Epithelial cell of prostate (primary cell): ENCODE results near the gene FAM3D.
"Not testable (repeated sequence)": the region's sequence is repeated elsewhere in the genome, so short reads cannot be mapped to it uniquely, and the experiment has no call there.

Experiments
- DNase-seq: peaks from one replicate; pipeline ENCODE4 v3.0.0-alpha.2; 2011; ENCODE audit warnings: low read depth, low spot score
- H3K27ac ChIP-seq: fragments of 450-650 bp; 2 replicates; pipeline ENCODE4 v1.5.1; 2017; ENCODE audit warnings: mild to moderate bottlenecking

Gene FAM3D

DNA sequence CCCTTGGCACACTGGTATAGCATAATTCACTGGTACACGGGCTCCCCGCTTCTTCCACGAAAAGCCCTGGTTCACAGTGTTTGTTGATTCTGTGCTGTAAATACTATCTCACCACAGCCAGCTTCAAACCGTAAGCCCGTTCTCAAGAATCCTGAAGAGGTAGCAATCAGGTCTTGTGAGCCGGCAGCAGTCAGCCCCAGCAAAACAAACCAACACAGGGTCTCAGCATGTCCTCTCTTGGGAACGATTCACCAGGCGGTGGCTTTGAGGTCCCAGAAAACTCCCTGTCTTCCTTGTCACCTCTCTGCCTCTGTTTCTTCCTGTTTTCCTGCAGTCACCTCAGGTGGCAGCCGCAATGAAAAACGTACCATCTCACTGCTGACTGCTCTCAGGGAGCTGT, 19.1 kb upstream of the FAM3D start:
- no peak for DNase-seq
- H3K27ac ChIP-seq: no peak overlapping the region

DNA sequence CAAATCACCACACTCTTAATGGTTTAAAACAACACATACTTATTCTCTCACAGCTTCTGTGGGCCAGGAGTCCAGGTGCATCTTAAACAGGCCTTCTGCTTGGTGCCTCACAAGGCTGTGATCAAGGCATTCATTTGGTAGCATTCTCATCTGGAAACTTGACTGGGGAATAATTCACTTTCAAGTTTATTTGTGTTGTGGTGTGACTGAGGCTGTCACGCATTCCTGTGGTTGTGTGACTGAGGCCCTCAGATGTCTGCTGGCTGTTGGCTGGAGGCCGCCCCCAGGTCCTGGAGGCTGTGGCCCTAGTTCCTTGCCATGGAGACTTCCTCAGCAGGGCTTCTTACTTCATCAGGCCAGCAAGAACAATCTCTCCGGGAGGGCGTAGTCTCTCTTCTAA, 16.9 kb upstream of the FAM3D start:
- DNase-seq: no peak
- H3K27ac ChIP-seq: no peak overlapping the region

DNA sequence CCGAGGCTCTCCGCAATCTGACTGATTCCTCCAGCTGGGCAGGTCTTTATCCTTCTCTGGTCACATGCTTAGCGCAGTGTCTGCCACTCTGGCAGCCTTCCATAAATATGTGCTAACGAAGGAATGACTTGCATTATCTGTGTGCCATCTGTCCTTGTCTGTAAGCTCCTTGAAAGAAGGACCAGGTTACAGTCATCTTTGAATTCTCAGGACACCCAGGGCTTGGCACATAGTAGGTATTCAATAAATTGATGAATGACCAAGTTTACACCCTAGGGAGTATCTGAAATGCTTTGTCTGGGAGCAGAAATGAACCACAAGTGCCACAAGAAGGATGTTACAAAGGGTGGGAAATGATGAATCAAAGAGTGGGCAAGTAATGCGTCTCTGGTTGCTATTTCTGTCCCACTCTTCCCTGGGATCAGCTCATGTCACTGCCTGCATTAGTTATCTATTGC, 16.5 kb upstream of the FAM3D start:
- no peak for DNase-seq
- H3K27ac ChIP-seq: no peak overlapping the region

GRCh38 chr3:58681863-58682262, 15.3 kb upstream of the FAM3D start:
- DNase-seq: no peak

DNA sequence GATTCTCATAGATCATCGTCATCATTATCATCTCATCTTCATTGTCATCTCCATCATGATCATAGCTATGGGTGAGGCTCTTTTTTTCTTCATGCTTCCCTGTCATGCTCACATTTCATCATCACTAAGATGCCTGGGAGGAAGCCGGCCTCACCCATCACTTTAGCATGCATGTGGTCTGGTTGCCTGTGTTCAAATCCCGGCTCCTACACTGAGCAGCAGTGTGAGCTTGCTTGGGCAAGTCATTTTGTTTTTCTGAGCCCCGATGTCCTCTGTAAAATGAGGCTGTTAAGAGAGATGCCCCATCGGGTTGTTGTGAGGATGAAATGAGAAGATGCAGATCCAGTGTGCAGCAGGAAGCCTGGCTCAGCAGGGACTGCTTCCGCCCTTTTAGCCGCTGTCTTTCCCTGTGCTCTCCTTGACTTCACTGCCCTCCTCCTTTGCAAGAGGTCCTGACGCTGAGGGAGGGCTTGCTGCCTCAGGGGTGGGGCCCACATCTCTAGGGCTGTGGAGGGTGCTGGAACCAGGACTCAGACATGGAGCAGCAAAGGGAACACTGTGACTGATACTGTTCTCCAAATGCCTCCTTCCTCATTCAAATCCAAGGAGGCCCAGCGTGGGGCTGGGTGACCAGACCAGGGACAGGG, 14.4 kb upstream of the FAM3D start:
- no peak for DNase-seq
- no peak overlapping the region for H3K27ac ChIP-seq

More at GRCh38 chr3:58681863-58682262, 15.3 kb upstream of the FAM3D start:
- H3K27ac ChIP-seq: no peak overlapping the region

- DNase-seq: no peak
- no peak overlapping the region for H3K27ac ChIP-seq
Observed at GRCh38 chr3:58679974-58680666, 13.5 kb upstream of the FAM3D start.

DNA sequence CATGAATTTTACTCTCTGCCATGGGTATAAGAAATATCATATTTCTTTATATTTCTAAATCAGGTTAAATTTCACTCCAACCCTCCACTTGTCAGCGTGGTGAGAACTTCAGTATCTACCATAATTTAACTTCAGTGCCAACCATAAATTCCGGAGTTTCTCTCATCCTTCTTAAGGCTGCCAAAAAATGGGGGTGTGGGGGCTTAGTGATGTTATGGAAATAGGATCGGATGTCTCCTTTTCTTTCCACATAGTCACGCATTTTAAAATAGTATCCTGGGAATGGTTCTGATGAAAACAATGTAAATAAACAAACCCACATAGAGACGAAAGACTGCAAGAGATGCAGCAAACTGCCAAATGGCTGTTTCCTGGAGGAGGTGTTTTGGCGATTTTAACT, 12.9 kb upstream of the FAM3D start:
- no peak for DNase-seq
- no peak overlapping the region for H3K27ac ChIP-seq

DNA sequence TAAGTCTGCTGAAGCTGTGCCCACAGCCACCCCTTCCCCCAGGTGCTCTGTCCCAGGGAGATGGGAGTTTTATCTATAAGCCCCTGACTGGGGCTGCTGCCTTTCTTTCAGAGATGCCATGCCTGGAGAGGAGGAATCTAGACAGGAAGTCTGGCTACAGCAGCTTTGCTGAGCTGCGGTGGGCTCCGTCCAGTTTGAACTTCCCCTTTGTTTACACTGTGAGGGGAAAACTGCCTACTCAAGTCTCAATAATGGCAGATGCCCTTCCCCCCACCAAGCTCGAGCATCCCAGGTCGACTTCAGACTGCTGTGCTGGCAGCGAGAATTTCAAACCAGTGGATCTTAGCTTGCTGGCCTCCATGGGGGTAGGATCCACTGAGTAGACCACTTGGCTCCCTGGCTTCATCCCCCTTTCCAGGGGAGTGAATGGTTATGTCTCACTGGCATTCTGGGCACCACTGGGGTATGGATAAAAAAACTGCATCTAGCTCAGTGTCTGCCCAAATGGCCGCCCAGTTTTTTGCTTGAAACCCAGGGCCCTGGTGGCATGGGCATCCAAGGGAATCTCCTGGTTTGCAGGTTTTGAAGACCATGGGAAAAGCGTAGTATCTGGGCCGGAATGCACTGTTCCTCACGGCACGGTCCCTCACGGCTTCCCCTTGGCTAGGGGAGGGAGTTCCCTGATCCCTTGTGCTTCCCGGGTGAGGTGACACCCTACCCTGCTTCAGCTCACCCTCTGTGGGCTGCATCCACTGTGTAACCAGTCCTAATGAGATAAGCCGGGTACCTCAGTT, 11.8 kb upstream of the FAM3D start:
- DNase-seq, H3K27ac ChIP-seq: not testable (repeated sequence)

- no peak overlapping the region for H3K27ac ChIP-seq
- DNase-seq: no peak
Observed at GRCh38 chr3:58672880-58673279, 6.3 kb upstream of the FAM3D start.

DNA sequence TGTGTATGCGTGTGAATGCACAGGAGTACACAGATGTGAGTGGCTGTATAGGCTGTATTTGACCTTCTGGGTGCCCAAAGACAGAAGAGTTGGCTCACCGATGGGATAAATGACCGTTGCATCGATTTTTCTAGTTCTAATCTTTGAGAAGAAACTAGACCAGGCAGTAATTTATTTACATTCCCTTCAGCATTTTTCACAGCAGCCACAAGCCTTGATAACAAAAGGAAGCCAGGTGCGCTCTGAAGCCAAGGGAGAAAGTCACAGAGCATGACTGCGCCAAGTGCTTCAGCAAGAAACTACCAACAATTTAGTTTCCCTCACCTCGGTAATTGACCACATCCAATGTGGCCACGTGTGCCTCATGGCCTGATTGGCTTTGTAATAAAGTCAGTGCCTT, 5.9 kb upstream of the FAM3D start:
- DNase-seq: no peak
- H3K27ac ChIP-seq: no peak overlapping the region

- no peak overlapping the region for H3K27ac ChIP-seq
- DNase-seq: no peak
Observed at GRCh38 chr3:58670506-58671135, 4.0 kb upstream of the FAM3D start.

- DNase-seq: no peak
Observed at GRCh38 chr3:58668247-58668646, 1.7 kb upstream of the FAM3D start.

DNA sequence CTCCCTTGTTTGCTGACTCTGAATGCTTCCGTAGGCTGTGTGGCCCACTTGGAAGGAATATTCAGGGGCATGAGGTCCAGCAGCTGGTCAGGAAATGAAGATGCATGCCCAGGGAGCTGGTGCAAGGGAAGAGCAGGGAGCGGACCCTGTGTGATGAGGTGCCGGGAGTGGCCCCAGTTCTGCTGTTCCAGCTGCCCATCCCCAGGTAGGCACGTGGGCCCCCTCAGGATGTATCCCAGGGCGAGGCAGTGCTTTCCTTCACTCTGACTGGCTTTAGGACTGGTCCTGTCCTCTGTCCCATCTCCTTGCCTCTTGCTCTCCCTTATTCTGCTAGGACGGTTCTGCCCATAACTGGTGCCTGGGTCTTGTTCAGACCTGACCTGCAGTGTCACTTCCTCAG, 1.1 kb upstream of the FAM3D start:
- no peak for DNase-seq
- no peak overlapping the region for H3K27ac ChIP-seq

More at GRCh38 chr3:58668247-58668646, 1.7 kb upstream of the FAM3D start:
- no peak overlapping the region for H3K27ac ChIP-seq

DNA sequence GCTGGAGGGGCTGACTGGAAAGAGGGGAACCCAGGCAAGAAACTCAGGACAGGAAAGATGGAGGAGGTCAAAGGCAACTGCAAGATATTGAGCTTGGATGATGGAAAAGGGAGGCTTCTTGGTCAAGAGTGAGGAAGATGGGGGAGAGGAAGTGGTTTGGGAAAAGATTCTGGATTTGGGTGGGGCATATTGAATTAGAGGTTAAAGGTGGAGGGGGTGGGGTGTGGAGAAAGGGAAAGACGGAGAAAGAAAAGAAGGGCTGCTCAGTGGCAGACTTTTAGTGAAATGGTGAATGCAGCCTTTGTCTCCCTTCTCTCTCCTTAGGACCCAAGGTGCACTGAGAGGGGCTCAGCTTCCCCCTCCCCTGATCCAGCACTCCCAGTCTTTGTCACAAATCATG, 655 bp upstream of the FAM3D start:
- H3K27ac ChIP-seq: peak overlapping the region; percentile 31
- no peak for DNase-seq

GRCh38 chr3:58665405-58665804, 1.2 kb downstream of the FAM3D start:
- no peak for DNase-seq
- H3K27ac ChIP-seq: no peak overlapping the region

DNA sequence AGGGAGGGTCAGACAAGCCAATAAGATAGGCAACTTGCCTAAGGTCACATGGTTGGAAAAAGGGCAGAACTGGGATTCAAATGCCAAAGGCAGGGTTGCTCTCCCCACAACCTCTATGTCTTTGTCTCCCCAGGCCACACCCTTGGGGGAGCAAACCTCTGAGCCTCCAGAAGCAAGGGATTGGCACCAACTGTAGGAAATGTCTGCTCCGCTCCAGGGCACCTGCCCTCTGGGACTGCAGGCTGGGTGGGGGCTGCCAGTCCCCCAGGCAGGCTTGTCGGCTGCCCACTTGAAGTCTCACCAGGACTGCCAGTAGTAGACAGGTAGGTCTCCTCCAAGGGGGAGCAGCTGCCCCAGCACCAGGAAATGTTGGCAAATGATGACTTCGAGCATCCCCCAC, 2.0 kb downstream of the FAM3D start:
- H3K27ac ChIP-seq: no peak overlapping the region
- DNase-seq: no peak

- H3K27ac ChIP-seq: no peak overlapping the region
- DNase-seq: no peak
Observed at GRCh38 chr3:58661836-58662420, 4.6 kb downstream of the FAM3D start.

- H3K27ac ChIP-seq: no peak overlapping the region
- no peak for DNase-seq
Observed at GRCh38 chr3:58660998-58661397, 5.6 kb downstream of the FAM3D start.

- no peak for DNase-seq
- H3K27ac ChIP-seq: no peak overlapping the region
Observed at GRCh38 chr3:58659051-58659675, 7.4 kb downstream of the FAM3D start.

DNA sequence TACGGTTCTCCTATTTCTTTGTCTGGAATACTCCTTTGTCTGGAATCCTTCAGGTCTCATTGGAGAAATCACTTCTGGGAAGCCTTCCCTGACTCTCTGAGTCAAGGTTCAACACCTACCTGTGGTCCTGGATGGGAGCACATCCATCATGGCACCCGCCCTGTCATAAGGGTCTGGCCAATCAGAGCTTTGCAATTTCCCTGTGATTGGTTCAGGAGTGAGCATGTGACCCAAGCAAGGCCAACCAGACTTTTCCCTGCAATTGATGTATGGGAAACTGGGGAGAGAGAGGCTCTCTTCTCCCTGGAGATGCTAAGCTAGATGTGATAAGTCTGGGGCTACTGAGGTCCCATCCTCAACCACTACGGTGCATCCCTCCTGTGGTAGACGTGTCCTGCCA, 8.1 kb downstream of the FAM3D start:
- no peak for DNase-seq
- no peak overlapping the region for H3K27ac ChIP-seq
